PC-3 (cell line): ENCODE measurements around the gene PHF2. TPM values are rescaled to one million over a fixed set of nuclear protein-coding genes. Genes with fewer than 3 reads are reported as not detected.

Experiments
- ATAC-seq: fragments of 200-7000 bp; cut with Tn5 transposase; 2 replicates; pipeline ENCODE4 v1.9.1; 2020; ENCODE audit warnings: mild to moderate bottlenecking, moderate library complexity
- BruUV-seq: library from RNA; stranded (reverse); fragments of 400-500 nt; replicated peaks from 2 replicates; lab custom pipeline; 2021; lab: Mats Ljungman, UMichigan
- CTCF ChIA-PET: fragments of 300-600 bp; sonication (Branson Sonifier 250); formaldehyde crosslinking; loops from one replicate; lab custom pipeline; 2022; ENCODE audit warnings: antibody characterized with exemption; lab: Charles Lee
- POLR2A ChIA-PET: fragments of 300-600 bp; sonication (Branson Sonifier 250); formaldehyde crosslinking; loops from one replicate; lab custom pipeline; 2022; ENCODE audit warnings: antibody characterized with exemption; ENCODE audit not compliant: unreplicated experiment; lab: Charles Lee
- DNase-seq: peaks from one replicate; pipeline ENCODE4 v3.0.0-alpha.2; 2015
- H2AFZ ChIP-seq: fragments of 300-600 bp; sonication (generic); 2 replicates; pipeline ENCODE4 v1.6.0; 2016; ENCODE audit warnings: antibody characterized with exemption, low read length
- H3F3A ChIP-seq: fragments of 300-600 bp; sonication (generic); one replicate; pipeline ENCODE4 v1.6.0; 2017; ENCODE audit warnings: antibody characterized with exemption, low read length, control low read depth, mild to moderate bottlenecking; ENCODE audit not compliant: unreplicated experiment
- H3K27ac ChIP-seq: fragments of 300-600 bp; sonication (generic); 2 replicates; pipeline ENCODE4 v1.5.1; 2016; ENCODE audit warnings: mild to moderate bottlenecking, low read length
- H3K27me3 ChIP-seq: fragments of 300-600 bp; sonication (generic); 2 replicates; pipeline ENCODE4 v1.6.1; 2016; ENCODE audit warnings: low read length, mixed read lengths
- H3K36me3 ChIP-seq: fragments of 300-600 bp; sonication (generic); 2 replicates; pipeline ENCODE4 v1.6.1; 2016; ENCODE audit warnings: low read depth, mixed run types, low read length, mixed read lengths
- H3K4me1 ChIP-seq: fragments of 300-600 bp; sonication (generic); 2 replicates; pipeline ENCODE4 v1.5.1; 2016; ENCODE audit warnings: low read length; ENCODE audit not compliant: insufficient read depth
- H3K4me2 ChIP-seq: fragments of 300-600 bp; sonication (generic); 2 replicates; pipeline ENCODE4 v1.6.0; 2016; ENCODE audit warnings: low read length
- H3K4me3 ChIP-seq: fragments of 300-600 bp; sonication (generic); 2 replicates; pipeline ENCODE4 v1.5.1; 2016; ENCODE audit warnings: mild to moderate bottlenecking, low read length, mixed read lengths
- H3K79me2 ChIP-seq: fragments of 300-600 bp; sonication (generic); 2 replicates; pipeline ENCODE4 v1.6.1; 2017; ENCODE audit warnings: low read length, mixed read lengths
- H3K9ac ChIP-seq: fragments of 300-600 bp; sonication (generic); 2 replicates; pipeline ENCODE4 v1.6.0; 2016; ENCODE audit warnings: mild to moderate bottlenecking, low read length
- H3K9me2 ChIP-seq: fragments of 300-600 bp; sonication (generic); replicated peaks from 2 replicates; pipeline ENCODE4 v1.6.1; 2016; ENCODE audit warnings: mixed run types, low read length, mixed read lengths
- H3K9me3 ChIP-seq: fragments of 300-600 bp; sonication (generic); 2 replicates; pipeline ENCODE4 v1.6.1; 2016; ENCODE audit warnings: low read length, mixed read lengths
- H4K20me1 ChIP-seq: fragments of 300-600 bp; sonication (generic); 2 replicates; pipeline ENCODE4 v1.6.1; 2016; ENCODE audit warnings: low read length, mixed read lengths
- EZH2 ChIP-seq: fragments of 300-600 bp; sonication (generic); IDR thresholded peaks from one replicate; pipeline ENCODE4 v1.6.1; 2017; ENCODE audit warnings: antibody characterized with exemption, mild to moderate bottlenecking, low read length; ENCODE audit not compliant: unreplicated experiment
- EZH2phosphoT487 ChIP-seq: fragments of 300-600 bp; sonication (generic); IDR thresholded peaks from 2 replicates; pipeline ENCODE4 v1.6.1; 2018; ENCODE audit warnings: mild to moderate bottlenecking, antibody characterized with exemption, low read length, borderline replicate concordance
- intact Hi-C: fragments of 100-400 bp; cut with micrococcal nuclease; formaldehyde crosslinking; loops from 2 replicates; pipeline ENCODE4 v1.9.0; 2023
- total RNA-seq: library from RNA; depleted of rRNA; stranded (reverse); fragments of >200 nt; gene quantifications from 2 replicates; pipeline ENCODE4 v1.2.3, GENCODE V29; 2014
- TF ChIP-seq, protein P1 (sequence below): fragments of 300-600 bp; sonication (generic); conservative IDR thresholded peaks from 2 replicates; pipeline ENCODE4 v1.5.1; 2017; ENCODE audit warnings: antibody characterized with exemption, low read depth, mild to moderate bottlenecking, low read length

Gene PHF2
- total RNA-seq, 1 experiment from 2014 or later = 10.6 TPM

DNA sequence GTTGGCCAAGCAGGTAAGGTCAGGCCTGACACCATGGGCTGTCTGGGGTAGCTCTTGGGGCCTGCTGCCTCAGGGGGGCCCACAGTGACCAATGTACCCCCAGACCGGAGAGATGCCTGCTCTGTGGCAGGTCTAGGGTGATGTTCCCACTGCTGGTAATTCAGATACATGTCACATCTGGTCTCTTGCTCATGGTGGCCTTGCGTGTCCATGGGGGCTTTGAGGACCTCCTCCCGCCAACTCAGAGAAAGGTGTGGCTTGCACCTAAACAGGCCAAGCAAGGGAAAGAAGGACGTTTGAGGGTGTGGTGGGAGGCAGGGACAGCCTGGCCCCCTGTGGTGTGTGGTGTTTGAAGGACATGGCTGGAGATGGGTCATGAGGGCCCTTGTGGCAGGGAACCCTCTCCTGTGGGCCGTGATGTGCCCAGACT is 75.2 kb downstream of the PHF2 start:
- H3K4me1 ChIP-seq = no peaks in the 10 kb centered on the region
- H2AFZ ChIP-seq = no peak overlapping the region
- no peaks in the 10 kb centered on the region for H3K9me3 ChIP-seq
- TF ChIP-seq EZH2 (no peak), EZH2phosphoT487 (no peak)
- TF ChIP-seq, protein P1, sequence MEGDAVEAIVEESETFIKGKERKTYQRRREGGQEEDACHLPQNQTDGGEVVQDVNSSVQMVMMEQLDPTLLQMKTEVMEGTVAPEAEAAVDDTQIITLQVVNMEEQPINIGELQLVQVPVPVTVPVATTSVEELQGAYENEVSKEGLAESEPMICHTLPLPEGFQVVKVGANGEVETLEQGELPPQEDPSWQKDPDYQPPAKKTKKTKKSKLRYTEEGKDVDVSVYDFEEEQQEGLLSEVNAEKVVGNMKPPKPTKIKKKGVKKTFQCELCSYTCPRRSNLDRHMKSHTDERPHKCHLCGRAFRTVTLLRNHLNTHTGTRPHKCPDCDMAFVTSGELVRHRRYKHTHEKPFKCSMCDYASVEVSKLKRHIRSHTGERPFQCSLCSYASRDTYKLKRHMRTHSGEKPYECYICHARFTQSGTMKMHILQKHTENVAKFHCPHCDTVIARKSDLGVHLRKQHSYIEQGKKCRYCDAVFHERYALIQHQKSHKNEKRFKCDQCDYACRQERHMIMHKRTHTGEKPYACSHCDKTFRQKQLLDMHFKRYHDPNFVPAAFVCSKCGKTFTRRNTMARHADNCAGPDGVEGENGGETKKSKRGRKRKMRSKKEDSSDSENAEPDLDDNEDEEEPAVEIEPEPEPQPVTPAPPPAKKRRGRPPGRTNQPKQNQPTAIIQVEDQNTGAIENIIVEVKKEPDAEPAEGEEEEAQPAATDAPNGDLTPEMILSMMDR = no peak
- ChIA-PET CTCF (no interaction called here), POLR2A (no interaction called here)
- no TSS peak for BruUV-seq
- H3K9ac ChIP-seq = no peak overlapping the region
- H3K27ac ChIP-seq = no peak overlapping the region
- no peaks in the 10 kb centered on the region for H4K20me1 ChIP-seq
- no peaks in the 10 kb centered on the region for H3K27me3 ChIP-seq
- H3K79me2 ChIP-seq = no peaks in the 10 kb centered on the region
- no peaks in the 10 kb centered on the region for H3K9me2 ChIP-seq
- peaks cover 2% of the 10 kb centered on the region; the same call in 1 of the 2 replicates for H3K36me3 ChIP-seq
- no peak overlapping the region for H3K4me2 ChIP-seq
- intact Hi-C loops = no loop called here
- ATAC-seq (no peak), DNase-seq (no peak)
- no peaks in the 10 kb centered on the region for H3F3A ChIP-seq
- no peak overlapping the region for H3K4me3 ChIP-seq

DNA sequence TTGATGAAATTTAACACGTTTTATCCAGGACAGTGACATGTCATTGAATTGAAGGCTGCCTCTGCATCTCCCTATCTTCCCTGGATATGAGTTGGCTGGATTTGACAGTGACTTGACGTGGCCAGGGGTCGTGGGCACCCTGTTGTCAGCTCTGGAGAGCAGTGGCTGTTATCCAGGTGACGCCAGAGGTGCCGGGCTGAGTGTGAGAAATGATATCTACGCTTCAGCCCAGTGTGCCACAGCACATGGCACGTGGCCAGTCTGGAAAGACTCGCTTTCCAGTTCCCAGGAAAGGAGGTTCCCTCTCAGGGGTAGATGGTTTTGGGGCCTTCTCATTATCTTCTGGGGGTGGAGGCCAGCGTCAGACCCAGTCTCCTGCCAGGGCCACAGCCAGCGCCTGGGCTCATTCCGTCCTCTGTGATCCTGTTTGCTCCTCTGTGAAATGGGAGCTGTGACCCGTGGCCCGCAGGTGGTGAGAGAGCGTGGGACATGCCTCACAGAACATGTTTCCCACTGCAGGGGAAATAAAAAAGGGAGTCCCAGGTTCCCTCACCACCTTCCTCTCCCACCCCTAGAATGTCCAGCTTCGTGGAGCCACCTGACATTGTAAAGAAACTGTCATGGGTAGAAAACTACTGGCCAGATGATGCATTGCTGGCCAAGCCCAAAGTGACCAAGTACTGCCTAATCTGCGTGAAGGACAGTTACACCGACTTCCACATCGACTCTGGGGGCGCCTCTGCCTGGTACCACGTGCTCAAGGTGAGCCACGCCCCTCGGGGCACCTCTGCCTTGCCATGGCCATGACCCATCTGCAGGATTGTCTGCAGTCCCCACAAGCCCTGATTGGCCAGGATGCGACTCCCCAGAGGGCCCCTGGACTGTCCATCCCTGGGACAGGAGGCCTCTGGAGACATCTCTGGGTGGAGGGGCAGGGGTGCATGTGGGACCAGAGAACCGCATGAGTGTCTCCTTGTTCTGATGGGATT is 76.5 kb downstream of the PHF2 start:
- H3K79me2 ChIP-seq = no peaks in the 10 kb centered on the region
- ChIA-PET CTCF (no interaction called here), POLR2A (no interaction called here)
- no TSS peak for BruUV-seq
- no peaks in the 10 kb centered on the region for H3K9me3 ChIP-seq
- no peak for TF ChIP-seq EZH2phosphoT487
- TF ChIP-seq EZH2 = no peak
- TF ChIP-seq, protein P1 = no peak
- H3K9me2 ChIP-seq = no peaks in the 10 kb centered on the region
- H3K27me3 ChIP-seq = no peaks in the 10 kb centered on the region
- H3K9ac ChIP-seq = no peak overlapping the region
- no peaks in the 10 kb centered on the region for H4K20me1 ChIP-seq
- no peaks in the 10 kb centered on the region for H3F3A ChIP-seq
- DNase-seq (no peak), ATAC-seq (no peak)
- intact Hi-C loops = no loop called here
- H3K4me1 ChIP-seq = no peaks in the 10 kb centered on the region
- H3K36me3 ChIP-seq = peaks cover 2% of the 10 kb centered on the region; the same call in 1 of the 2 replicates
- H3K27ac ChIP-seq = no peak overlapping the region
- no peak overlapping the region for H2AFZ ChIP-seq
- H3K4me3 ChIP-seq = no peak overlapping the region
- no peak overlapping the region for H3K4me2 ChIP-seq

DNA sequence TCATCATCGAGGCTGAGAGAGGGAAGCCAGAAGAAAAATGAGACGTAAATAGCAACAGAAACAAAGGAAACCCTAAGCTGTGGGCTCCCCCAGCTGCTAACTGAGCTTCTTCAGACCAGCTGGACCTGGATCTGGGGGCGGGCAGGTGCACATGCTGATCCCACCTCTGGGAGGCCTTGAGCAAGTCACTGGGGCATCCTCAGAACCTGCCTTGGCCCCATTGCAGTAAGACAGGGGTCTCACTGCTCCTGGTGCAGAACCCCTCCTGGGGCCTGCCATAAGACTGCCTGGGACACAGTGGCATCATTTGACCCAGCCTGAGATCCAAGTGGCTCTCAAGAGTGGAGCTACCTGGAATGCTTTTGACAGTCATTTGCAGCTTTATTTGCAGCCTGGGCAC is 77.4 kb downstream of the PHF2 start:
- ATAC-seq = no peak
- H3K9me2 ChIP-seq = no peaks in the 10 kb centered on the region

More for the DNA sequence above, 77.4 kb downstream of the PHF2 start:
- Histone ChIP-seq H3K4me2 (no peak overlapping the region), H3K27ac (no peak overlapping the region), H4K20me1 (no peaks in the 10 kb centered on the region), H3K79me2 (no peaks in the 10 kb centered on the region), H3K9ac (no peak overlapping the region), H3K9me3 (no peaks in the 10 kb centered on the region), H3F3A (no peaks in the 10 kb centered on the region), H3K4me1 (no peaks in the 10 kb centered on the region), H3K4me3 (no peak overlapping the region), H2AFZ (no peak overlapping the region), H3K27me3 (no peaks in the 10 kb centered on the region), H3K36me3 (peaks cover 2% of the 10 kb centered on the region; the same call in 1 of the 2 replicates)
- intact Hi-C loops = no loop called here
- no TSS peak for BruUV-seq
- no peak for DNase-seq
- ChIA-PET POLR2A (no interaction called here), CTCF (no interaction called here)
- no peak for TF ChIP-seq EZH2phosphoT487
- TF ChIP-seq, protein P1 = no peak
- TF ChIP-seq EZH2 = no peak
